ENCODE measurements around the gene EDARADD.
"Not testable (repeated sequence)": the region's sequence is repeated elsewhere in the genome, so short reads cannot be mapped to it uniquely, and the experiment has no call there.

Gene EDARADD

DNA sequence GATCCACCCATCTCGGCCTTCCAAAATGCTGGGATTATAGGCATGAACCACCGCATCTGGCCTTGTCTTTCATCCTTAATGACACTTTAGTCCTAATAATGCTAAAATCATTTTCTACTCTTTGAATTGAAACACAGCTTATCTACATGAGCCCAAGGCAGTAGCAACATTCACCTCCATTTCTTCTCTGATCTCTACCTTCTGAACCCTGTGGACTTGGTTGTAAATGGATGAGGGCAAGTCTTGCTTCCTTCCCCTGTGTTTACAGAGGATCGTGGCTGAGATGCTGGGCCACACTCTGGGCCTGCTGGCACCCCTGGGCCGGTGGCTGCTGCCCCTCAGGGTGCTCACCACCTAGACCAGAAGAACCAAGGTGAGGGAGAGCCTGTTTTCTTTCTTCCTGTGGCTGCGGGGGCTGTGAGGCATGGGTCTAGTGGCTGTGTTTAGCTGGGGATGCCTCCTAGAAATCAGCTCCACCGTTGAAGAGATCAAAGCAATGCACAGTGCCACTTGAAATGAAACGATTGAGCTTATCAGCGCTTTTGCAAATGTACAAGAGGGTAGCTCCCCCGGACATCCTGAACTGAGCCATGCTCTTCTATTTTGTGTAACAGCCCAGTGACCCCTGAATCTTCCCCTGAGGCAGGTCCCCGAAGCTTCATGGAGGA is 97.5 kb downstream of the EDARADD start:
- no peak for DNase-seq

DNA sequence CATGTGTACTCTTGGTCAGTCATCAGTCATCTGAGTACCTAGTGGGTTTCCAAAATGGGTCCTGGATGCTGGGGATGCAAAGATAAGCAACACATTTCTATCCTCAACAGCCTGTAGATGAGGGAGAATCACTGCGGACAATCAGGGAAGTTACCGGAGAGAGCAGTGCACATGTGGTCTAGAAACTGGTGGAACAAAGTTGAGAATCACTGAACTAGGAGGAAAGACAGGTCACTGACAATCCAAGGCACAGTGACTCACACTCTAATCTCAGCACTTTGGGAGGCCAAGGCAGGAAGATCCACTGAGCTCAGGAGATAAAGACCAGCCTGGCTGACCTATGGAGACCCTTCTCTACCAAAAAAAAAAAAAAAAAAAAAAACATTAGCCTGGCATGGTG is 98.3 kb downstream of the EDARADD start:
- no peak for DNase-seq

DNA sequence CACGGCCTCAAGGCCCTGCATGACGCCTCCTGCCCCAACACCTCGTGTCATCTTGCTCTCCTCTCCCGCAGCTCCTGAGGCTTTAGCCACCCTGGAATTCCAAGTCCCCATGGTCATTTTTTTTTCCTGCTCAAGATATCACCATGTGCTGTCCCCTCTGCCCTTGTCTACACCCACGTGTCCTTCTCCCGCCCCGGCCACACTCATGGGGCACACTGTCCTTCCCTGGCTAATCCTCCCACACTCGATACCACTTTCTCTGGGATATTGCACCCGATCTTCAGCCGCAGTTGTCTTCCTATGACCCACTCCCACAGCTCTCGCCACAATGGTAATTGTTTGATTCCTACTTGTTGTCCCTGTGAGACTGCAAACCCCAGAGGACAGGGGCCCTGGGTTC is 100.0 kb downstream of the EDARADD start:
- no peak for DNase-seq

DNA sequence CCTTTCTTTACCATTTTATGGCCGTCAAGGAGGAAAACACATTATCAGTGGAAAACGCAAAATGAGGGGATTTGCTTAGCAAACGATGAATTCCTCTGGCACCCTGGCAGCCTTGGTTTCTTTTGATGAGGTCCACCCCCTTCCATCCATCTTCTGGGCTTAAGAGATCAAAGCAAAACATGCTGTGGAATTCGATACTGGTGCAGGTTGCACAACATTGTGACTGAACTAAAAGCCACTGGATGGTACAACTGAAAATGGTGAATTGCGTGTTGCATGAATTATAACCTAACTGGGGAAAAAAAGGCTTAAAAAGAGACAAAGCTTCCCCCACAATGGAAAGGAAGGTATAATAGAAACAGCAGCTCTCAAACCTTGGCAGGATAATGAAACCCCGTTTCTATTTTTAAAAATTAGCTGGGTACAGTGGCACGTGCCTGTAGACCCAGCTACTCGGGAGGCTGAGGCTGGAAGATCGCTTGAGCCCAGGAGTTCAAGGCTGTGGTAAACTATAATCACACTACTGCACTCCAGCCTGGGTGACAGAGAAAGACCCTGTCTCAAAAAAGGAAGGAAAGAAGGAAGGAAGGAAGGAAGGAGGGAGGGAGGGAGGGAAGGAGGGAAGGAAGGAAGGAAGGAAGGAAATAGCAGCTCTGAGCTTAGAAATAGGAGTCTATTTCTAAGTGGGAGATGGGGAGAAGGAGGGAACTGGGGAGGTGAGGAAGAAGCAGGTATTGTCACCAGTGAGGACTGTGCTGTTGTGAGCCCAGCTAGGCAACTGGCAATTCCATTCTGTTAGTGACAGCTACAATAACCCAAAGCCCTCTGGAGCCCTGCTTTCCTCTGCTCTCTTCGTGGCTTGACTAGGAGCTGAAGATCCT is 100.7 kb downstream of the EDARADD start:
- DNase-seq = no peak

DNA sequence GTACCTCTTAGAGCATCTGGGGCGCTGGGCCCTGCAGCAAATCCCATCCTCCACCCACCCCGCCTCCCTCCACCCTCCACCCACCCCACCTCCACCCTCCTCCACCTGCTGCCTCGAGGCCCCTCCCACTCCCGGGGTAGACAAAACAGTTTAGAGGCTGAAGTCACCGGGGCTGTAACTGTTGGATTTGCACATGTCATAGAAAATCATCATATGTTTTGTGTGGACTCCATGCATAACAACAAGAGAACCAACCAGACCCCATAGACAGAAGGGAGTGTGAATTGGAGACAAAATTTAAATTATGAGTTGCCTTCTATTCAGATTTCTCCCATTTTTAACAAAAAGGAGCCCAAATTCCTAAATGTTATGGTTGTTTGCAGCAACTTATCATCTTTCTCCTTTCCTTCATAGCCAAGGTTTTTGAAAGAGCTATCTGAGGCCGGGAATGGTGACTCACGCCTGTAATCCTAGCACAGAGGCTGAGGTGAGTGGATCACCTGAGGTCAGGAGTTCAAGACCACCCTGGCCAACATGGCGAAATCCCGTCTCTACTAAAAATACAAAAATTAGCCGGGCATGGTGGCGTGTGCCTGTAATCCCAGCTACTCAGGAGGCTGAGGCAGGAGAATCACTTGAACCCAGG is 101.5 kb downstream of the EDARADD start:
- no peak for DNase-seq

DNA sequence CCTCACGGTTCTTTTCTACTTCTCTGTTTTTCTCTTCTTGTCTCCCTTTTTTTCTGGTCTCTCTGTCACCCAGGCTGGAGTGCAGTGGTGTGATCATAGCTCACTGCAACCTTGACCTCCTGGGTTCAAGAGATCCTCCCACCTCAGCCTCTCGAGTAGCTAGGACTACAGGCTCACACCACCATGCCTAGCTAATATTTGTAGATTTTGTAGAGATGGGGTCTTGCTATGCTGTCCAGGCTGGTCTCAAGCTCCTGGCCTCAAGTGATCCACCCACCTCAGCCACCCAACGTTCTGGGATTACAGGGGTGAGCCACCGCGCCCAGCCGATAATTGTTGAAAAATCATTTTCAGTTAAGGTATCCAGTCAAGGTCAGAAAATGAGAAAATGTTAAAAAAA is 103.8 kb downstream of the EDARADD start:
- DNase-seq = no peak

DNA sequence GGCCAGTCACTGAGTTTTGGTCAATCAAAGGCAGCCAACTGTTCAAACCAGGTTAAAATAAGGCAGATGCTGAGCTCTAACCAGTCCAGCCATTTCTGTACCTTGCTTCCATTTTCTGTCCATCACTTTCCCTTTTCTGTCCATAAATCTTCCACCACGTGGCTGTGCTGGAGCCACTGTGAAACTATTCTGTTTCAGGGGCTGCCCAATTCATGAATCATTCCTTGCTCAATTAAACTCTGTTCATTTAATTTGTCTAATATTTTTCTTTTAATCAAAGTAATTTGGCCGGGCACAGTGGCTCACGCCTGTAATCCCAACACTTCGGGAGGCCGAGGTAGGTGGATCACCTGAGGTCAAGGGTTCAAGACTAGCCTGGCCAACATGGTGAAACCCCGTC is 107.0 kb downstream of the EDARADD start:
- no peak for DNase-seq

DNA sequence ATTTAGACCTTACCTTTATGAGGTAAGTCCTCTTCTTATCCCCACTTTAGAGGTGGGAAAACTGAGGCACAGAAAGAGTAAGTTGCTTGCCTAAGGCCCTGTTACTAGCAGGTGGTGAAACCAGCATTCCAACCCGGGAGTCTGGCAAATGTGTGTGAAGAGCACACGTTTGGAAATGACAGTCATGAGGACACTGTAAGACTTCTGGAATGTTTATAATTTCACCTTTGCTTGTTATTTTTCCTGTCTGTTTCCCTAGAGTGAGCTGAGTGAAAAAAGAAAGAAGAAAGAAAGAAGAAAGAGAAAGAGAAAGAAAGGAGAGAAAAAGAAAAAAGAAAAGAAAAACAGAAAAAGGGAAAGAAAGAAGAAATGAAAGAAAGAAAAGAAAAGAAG is 108.5 kb downstream of the EDARADD start:
- DNase-seq = no peak

DNA sequence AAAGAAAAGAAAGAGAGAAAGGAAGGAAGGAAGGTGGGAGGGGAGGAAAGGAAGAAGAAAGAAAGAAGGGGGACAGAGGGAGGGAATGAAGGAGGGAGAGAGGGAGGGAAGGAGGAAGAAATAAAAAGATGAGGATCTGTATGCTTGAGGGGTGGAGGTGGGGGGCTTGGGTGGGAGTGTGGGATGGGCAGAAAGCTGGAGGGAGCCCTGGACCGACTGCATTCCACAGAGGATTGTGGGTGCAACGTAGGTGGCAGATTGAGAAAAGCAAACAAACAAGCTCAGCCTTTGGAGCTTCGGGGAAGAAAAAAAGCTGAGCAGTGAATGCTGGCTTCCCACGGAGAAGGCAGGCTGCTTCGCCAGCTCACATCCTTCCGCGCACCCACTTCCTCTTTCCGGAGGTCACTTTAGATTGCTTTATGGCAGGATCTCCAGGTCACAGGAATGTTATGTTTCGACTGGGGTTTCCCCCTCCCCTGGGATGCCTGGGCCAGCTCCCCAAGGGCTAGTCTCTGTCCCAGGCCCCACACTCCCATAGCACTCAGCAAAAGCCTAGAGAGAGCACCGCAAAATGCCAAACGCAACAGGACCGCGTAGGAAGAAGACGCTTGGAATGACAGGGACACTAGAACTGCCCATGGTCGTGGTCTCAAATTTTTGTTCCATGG is 109.0 kb downstream of the EDARADD start:
- no peak for DNase-seq

DNA sequence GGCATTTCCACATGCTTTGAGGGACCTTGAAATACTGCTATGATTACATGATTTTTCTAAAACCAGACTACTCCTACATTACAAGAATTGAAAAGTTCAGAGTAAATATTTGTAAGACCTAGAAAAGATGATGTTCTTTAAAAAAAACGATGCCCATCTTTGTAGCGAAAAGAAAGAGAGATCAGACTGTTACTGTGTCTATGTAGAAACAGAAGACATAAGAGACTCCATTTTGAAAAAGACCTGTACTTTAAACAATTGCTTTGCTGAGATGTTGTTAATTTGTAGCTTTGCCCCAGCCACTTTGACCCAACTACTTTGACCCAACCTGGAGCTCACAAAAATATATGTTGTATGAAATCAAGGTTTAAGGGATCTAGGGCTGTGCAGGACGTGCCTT is 110.3 kb downstream of the EDARADD start:
- DNase-seq = not testable (repeated sequence)

DNA sequence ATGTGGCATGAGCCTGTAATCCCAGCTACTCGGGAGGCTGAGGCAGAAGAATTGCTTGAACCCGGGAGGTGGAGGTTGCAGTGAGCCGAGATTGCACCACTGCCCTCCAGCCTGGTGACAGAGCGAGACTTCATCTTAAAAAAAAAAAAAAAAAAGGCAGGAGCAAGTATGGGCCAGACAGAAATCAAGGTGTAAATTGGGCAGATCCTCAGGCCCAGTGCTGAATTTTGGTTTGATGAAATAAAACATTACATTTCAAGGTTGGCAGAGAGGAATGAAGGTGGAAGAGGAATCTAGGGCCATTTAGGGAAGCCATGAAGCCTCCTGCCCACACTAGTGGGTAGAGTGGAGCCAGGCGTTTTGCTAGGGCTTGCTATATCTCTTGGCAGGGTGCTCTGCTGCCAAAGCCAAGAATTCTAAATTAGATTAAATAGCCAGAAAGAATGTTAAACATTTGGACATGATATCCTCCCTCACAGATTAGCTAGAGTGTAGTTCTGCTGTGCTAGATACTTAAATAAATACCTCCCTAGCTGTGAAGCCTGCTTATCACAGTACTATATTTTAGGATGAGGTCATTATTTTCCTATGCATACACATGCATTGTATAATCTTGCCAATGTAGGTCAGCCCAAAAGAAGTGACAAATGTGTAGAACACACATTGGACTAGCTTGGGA is 113.1 kb downstream of the EDARADD start:
- DNase-seq = no peak

DNA sequence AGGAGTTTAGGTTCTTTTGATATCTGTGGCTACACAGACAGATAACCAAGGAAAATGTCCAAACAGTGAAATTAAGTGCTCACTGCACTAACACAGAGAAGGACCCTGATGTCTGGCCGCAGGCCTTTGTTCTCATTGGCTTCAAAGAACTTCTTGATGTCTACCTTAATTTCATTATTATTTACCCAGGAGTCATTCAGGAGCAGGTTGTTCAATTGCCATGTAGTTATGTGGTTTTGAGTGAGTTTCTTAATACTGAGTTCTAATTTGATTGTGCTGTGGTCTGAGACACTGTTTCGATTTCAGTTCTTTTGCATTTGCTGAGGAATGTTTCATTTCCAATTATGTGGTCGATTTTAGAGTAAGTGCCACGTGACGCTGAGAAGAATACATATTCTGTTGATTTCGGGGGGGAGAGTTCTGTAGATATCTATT is 114.5 kb downstream of the EDARADD start:
- DNase-seq = no peak

DNA sequence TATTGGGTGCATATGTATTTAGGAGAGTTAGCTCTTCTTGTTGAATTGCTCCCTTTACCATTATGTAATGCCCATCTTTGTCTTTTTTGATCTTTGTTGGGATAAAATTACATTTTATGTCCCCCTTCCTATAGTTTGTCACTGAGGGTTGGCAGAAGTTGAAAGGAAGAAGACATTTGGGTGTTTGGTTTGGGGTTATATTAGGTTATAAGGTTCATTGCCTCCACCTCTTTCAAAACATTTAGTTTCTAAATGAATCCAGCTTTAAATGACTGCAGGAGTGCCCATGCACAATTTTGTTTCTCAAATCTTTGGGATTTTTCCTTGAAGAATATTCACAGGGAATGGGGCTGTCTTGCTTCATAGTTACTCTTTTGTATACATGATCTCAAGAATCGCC is 115.1 kb downstream of the EDARADD start:
- no peak for DNase-seq

DNA sequence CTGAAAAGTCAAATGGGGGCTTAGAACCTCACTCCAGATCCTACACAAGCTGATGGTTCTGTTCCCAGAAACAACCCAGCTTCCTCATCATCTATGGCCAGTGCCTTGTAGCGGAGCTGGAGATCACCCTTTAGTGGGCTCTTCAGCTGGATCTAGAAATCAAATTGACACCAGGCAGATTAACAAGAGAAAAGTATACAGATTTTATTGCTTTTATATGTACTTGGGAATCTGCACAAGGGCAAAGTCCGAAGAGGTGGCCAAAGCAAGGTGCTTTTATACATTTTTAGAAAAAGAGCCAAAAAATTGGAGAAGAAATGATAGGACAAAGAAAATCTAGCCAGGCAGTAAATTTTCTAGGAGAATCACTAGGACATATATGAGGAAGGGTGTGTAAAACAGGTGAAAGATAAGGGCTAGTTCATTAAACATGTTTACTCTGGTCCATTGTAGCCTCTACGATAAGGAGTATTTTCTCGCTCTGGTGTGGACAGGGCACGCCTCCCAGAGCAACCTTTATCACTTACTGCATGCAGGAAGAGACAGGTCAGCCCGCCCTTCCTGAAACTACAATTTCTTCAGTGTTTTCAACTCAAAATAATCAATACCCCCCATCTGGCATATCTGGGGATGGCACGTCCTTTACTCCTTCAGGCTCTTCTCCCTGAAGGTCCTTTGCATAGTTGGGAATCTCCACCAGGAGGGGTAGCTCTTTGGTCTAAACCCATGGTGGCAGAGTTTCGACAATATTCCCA is 115.7 kb downstream of the EDARADD start:
- no peak for DNase-seq

DNA sequence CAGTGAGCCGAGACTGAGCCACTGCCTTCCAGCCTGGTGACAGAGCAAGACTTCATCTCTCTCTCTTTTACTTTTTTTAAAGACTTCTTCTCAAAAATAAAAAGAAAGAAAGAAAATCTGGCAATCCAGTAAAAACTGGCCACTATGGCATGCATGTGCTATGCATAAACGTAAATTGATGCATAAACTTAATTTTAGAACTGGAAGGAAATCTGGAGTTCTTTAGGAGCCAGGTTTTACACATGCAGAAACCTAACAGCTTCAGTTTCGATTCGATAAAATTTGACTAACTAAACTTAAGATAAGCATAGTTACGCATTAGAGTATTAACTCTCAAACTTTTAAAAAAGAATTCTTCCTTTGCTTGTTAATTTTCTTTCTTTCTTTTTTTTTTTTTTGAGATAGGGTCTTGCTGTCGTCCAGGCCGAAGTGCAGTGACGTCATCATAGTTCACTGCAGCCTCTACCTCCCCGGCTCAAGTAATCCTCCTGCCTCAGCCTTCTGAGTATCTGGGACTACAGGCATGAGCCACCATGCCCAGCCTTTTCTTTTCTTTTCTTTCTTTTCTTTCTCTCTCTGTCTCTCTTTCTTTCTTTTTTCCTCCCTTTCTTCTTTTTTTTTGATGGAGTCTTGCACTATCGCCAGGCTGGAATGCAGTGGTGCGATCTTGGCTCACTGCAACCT is 117.8 kb downstream of the EDARADD start:
- DNase-seq = no peak

DNA sequence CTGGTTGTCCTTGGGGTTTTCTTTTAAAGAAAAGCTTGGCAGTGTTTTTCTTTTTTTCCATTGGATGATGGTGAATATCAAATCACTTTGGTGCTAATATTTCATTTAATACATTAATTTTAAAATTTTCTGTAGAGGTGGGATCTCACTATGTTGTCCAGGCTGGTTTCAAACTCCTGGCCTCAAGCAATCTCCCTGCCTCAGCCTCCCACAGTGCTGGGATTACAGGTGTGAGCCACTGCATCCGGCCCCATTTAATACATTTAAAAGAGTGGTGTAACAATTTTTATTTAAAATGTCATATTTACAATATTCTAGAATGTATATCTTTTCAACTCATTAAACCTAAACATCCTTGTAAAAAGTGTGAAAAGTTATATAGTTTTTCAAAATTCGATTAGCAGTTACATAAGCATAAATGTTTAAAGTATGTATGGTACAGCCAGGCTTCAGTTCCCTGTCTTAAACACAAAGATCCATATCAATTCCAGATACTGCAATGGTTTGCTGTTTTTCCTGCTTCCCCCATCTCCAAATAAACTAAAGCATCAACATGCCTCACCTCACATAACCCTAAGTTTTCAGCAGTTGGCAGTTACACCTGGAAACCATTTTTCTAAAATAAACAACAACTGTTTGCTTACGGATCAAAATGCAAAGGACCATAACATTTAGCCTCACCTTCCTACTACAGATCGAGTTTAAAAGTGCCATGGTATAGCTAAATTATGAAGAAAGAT is 120.8 kb downstream of the EDARADD start:
- no peak for DNase-seq

DNA sequence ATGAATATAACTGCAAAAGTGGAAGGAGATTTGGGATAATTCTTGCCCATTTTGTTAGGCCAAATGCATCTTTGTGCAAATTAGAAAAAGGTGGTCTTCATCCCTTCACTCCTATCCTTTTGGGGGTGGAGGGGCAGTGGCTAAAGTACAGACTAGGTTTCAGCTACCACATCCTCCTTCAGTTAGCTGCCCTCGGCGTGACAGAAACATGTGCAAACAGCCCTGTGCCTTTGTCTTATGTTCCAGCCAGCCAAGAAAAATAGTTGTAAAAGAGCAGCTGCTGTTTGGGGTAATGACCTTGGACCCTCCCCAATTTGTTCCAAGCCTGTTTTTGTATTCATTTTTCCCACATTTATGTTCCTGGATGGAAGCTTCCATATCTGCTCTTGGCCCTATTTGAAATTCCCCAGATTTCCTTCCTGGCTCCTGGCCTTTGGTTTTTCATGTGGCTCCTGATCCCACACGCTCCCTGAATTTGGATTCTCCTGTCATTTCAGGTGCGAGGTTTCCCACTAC is 121.4 kb downstream of the EDARADD start:
- DNase-seq = no peak

DNA sequence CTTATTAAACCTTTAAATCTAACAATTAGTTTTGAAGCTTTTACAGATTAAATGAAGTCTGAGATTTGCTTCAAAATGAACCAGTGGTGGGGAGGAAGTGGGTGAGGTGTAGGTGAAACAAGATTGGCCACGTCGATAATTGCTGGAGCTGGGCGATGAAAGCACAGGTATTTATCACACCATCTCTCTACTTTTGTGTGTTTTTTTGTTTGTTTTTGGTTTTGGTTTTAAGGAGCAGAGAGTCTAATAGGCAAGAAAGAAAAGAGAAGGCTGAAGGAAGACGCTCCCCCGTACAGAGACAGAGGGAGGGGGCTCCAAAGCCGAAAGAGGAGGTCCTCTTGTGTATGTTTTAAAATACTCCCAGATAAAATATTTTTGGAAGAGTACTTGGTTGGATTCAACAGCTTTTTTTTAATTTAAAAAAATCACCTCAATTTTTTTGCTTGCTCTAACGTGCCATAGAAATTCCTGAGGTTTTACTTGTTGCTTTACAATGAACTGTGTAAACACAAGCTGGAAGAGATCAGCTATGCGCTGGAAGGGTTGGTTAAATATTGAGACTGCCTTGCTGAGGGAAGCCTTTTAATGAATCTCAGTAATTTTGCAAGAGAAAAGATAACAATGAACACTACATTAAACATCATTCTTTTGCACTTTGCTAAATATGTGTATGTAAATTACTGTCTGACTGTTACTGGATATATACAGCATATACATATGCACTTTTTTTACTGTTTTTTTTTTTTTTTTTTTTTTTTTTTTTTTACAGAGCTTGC is 123.0 kb downstream of the EDARADD start:
- peak; percentile 35 for DNase-seq

DNA sequence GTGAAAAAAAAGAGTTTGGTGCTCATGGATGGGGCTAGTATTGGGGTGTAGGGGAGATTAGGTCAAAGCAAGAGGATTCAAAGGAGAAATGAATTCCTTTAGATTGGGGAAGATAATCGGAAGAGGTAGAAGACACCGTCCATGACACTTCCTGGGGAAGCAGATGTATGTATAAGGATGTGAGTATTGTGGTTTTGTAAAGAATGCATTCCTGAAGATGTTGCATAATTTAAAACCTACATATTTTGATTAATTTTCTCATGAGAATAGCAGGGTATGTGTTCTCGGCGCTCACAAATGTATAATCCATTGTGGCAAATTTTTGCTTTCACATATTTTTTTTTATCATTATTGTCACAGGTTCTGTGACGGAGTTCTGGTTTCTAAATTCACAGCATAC is 124.2 kb downstream of the EDARADD start:
- no peak for DNase-seq
